GM21723 (cell line): ENCODE data around the gene TMEM163.

Experiments
- ATAC-seq: cut with Tn5 transposase; IDR thresholded peaks from one replicate; pipeline ENCODE4 v1.9.1; 2021; ENCODE audit warnings: mild to moderate bottlenecking, moderate library complexity; ENCODE audit not compliant: unreplicated experiment

TMEM163 gene

GRCh38 chr2:134693359-134694330 lies 25.2 kb downstream of the TMEM163 start:
- ATAC-seq = no peak

- peak; percentile 65 for ATAC-seq
Observed at GRCh38 chr2:134692499-134692898, 26.3 kb downstream of the TMEM163 start.

GRCh38 chr2:134690629-134691215 lies 28.1 kb downstream of the TMEM163 start:
- no peak for ATAC-seq

GRCh38 chr2:134689315-134689714 lies 29.5 kb downstream of the TMEM163 start:
- ATAC-seq = no peak

- no peak for ATAC-seq
Observed at GRCh38 chr2:134685967-134686366, 32.8 kb downstream of the TMEM163 start.

- peak; percentile 79 for ATAC-seq
Observed at GRCh38 chr2:134683561-134684112, 35.2 kb downstream of the TMEM163 start.

GRCh38 chr2:134682726-134683125 lies 36.1 kb downstream of the TMEM163 start:
- ATAC-seq = no peak

- ATAC-seq = no peak
Observed at GRCh38 chr2:134681201-134681600, 37.6 kb downstream of the TMEM163 start.

GRCh38 chr2:134679745-134680144 lies 39.1 kb downstream of the TMEM163 start:
- no peak for ATAC-seq

GRCh38 chr2:134679294-134679693 lies 39.5 kb downstream of the TMEM163 start:
- no peak for ATAC-seq

GRCh38 chr2:134677856-134678756 lies 40.7 kb downstream of the TMEM163 start:
- no peak for ATAC-seq

- ATAC-seq = no peak
Observed at GRCh38 chr2:134676960-134677359, 41.8 kb downstream of the TMEM163 start.

GRCh38 chr2:134675314-134675713 lies 43.5 kb downstream of the TMEM163 start:
- no peak for ATAC-seq

GRCh38 chr2:134674687-134675086 lies 44.1 kb downstream of the TMEM163 start:
- no peak for ATAC-seq

GRCh38 chr2:134671513-134671912 lies 47.3 kb downstream of the TMEM163 start:
- no peak for ATAC-seq

- ATAC-seq = no peak
Observed at GRCh38 chr2:134670955-134671354, 47.8 kb downstream of the TMEM163 start.

- no peak for ATAC-seq
Observed at GRCh38 chr2:134669731-134670669, 48.8 kb downstream of the TMEM163 start.

GRCh38 chr2:134668821-134669220 lies 50.0 kb downstream of the TMEM163 start:
- peak; percentile 59 for ATAC-seq

GRCh38 chr2:134667541-134667940 lies 51.3 kb downstream of the TMEM163 start:
- ATAC-seq = no peak

GRCh38 chr2:134667081-134667480 lies 51.7 kb downstream of the TMEM163 start:
- no peak for ATAC-seq
